ENCODE data around the gene IKZF3. TPM values are rescaled to one million over a fixed set of nuclear protein-coding genes. Genes with fewer than 3 reads are reported as not detected.

Gene IKZF3
- total RNA-seq, 2 donors from 2014 or later: 0.55 to 1.7 TPM

DNA sequence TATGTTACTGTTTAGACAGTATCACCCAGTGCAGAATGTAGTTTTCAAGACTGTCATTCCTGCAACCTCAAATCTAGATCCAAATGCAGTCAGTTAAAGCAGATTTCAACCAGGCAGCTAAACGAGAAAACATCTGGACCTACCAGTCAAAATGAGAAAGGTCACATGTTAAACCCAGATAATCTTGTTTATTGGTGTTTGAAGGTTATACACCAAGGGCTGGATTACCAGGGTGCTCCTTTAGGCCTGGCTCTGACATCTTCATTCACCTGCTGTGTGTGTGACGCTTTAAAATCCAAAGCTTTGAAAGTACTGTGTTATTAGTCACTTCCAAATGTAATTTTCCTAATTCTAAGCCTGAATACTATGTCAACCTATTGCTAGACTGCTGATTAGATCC is 54.9 kb downstream of the IKZF3 start:
- Histone ChIP-seq H3K4me3 (no peak overlapping the region), H3K9me3 (no peaks in the 10 kb centered on the region), H3K27me3 (replicated peaks; ENCODE audit: insufficient read depth) (no peaks in the 10 kb centered on the region), H3K36me3 (no peaks in the 10 kb centered on the region), H3K27ac (no peak overlapping the region), H3K4me1 (replicated peaks) (no peaks in the 10 kb centered on the region)
- TF ChIP-seq POLR2A (IDR thresholded peaks at IDR 0.05) (no peak), POLR2AphosphoS5 (IDR thresholded peaks at IDR 0.05) (no peak)
- TF ChIP-seq, protein P1, sequence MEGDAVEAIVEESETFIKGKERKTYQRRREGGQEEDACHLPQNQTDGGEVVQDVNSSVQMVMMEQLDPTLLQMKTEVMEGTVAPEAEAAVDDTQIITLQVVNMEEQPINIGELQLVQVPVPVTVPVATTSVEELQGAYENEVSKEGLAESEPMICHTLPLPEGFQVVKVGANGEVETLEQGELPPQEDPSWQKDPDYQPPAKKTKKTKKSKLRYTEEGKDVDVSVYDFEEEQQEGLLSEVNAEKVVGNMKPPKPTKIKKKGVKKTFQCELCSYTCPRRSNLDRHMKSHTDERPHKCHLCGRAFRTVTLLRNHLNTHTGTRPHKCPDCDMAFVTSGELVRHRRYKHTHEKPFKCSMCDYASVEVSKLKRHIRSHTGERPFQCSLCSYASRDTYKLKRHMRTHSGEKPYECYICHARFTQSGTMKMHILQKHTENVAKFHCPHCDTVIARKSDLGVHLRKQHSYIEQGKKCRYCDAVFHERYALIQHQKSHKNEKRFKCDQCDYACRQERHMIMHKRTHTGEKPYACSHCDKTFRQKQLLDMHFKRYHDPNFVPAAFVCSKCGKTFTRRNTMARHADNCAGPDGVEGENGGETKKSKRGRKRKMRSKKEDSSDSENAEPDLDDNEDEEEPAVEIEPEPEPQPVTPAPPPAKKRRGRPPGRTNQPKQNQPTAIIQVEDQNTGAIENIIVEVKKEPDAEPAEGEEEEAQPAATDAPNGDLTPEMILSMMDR (IDR thresholded peaks at IDR 0.05): no peak
- WGBS: 66% methylated on average over 2 of the region's 2 CpGs
- DNase-seq (ENCODE audit: low spot score): no peak
- intact Hi-C loops (cut with DNase I): no loop called here

GRCh38 chr17:39808409-39808997 is 55.6 kb downstream of the IKZF3 start:
- intact Hi-C loops (cut with DNase I): no loop called here
- WGBS: 35% methylated on average over 3 of the region's 3 CpGs

DNA sequence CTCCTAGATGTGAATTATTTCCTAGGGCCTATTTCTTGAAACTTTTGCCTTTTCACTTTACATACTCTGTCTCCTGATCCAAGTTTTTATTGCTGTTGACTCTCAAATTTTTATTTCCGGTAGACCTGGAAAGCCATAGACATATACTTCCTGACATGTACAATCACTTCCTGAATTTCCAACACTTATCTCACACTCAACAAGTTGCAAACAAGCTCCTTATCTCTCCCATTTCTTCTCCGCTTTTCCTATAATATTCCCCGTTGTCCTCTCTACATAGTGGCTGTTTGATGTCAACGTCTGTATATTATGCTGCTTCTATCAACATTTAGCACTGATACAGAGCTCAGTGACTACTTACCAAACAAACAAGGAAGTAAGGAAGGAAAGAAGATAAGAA is 59.3 kb downstream of the IKZF3 start:
- TF ChIP-seq, protein P1 (IDR thresholded peaks at IDR 0.05): no peak
- no peak for DNase-seq (ENCODE audit: low spot score)

More at GRCh38 chr17:39808409-39808997, 55.6 kb downstream of the IKZF3 start:
- DNase-seq (ENCODE audit: low spot score): peak; percentile 16
- TF ChIP-seq, protein P1 (IDR thresholded peaks at IDR 0.05): no peak
- TF ChIP-seq POLR2A (IDR thresholded peaks at IDR 0.05): no peak
- TF ChIP-seq POLR2AphosphoS5 (IDR thresholded peaks at IDR 0.05): peak; percentile 53
- Histone ChIP-seq H3K9me3 (no peaks in the 10 kb centered on the region), H3K4me1 (replicated peaks) (no peaks in the 10 kb centered on the region), H3K27ac (no peak overlapping the region), H3K27me3 (replicated peaks; ENCODE audit: insufficient read depth) (no peaks in the 10 kb centered on the region), H3K36me3 (no peaks in the 10 kb centered on the region), H3K4me3 (no peak overlapping the region)

DNA sequence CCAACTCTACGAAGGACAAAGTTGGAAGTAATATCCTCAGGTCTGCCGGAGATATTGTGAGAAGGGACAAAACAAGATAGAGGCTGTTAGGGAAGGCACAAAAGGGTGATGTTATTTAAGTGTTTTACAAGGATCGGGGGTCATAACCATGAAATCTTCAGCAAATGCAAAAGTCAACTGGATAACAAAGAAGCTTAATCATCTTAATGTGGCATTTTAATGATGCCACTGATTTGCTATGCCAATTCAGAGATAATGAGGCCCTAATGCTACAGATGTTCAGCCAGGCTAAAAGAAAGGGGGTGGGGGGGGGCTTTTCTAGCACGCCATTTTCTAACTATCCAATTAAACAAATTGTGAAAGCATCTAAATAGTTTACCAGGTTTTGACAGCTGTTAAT is 63.1 kb downstream of the IKZF3 start:
- no peak for DNase-seq (ENCODE audit: low spot score)
- Histone ChIP-seq H3K4me3 (no peak overlapping the region), H3K4me1 (replicated peaks) (no peaks in the 10 kb centered on the region), H3K9me3 (no peaks in the 10 kb centered on the region), H3K36me3 (no peaks in the 10 kb centered on the region), H3K27ac (no peak overlapping the region), H3K27me3 (replicated peaks; ENCODE audit: insufficient read depth) (no peaks in the 10 kb centered on the region)
- TF ChIP-seq POLR2AphosphoS5 (IDR thresholded peaks at IDR 0.05): no peak
- TF ChIP-seq, protein P1 (IDR thresholded peaks at IDR 0.05): no peak
- no peak for TF ChIP-seq POLR2A (IDR thresholded peaks at IDR 0.05)
- 25% methylated on average over 4 of the region's 4 CpGs for WGBS
- intact Hi-C loops (cut with DNase I): no loop called here

More for the DNA sequence above, 59.3 kb downstream of the IKZF3 start:
- Histone ChIP-seq H3K4me3 (no peak overlapping the region), H3K27ac (no peak overlapping the region), H3K4me1 (replicated peaks) (no peaks in the 10 kb centered on the region), H3K27me3 (replicated peaks; ENCODE audit: insufficient read depth) (no peaks in the 10 kb centered on the region), H3K36me3 (no peaks in the 10 kb centered on the region), H3K9me3 (no peaks in the 10 kb centered on the region)
- intact Hi-C loops (cut with DNase I): no loop called here
- 58% methylated on average over 4 of the region's 4 CpGs for WGBS

DNA sequence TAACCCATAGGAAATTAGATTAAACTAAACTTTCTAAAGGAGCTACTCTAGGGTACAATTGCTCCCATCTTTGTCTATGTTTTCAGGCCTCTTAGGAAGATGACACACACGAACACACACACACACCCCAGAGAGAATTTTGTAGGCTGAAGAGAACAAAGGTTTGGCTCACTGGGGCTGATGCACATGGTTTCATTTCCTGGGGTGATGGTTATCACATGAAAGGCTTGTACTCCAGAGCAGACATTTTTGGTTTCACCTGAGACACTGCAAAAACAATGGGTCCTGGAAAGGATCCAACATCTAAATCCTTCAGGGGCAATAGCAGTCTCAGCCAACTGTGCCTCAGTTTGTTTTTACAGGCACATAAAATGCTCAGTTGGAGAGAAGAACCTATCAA is 63.6 kb downstream of the IKZF3 start:
- Histone ChIP-seq H3K27ac (no peak overlapping the region), H3K4me3 (no peak overlapping the region), H3K27me3 (replicated peaks; ENCODE audit: insufficient read depth) (no peaks in the 10 kb centered on the region), H3K4me1 (replicated peaks) (no peaks in the 10 kb centered on the region), H3K36me3 (no peaks in the 10 kb centered on the region), H3K9me3 (no peaks in the 10 kb centered on the region)
- intact Hi-C loops (cut with DNase I): no loop called here
- WGBS: 36% methylated on average over 1 of the region's 1 CpG
- DNase-seq (ENCODE audit: low spot score): no peak
- TF ChIP-seq POLR2AphosphoS5 (IDR thresholded peaks at IDR 0.05) (no peak), POLR2A (IDR thresholded peaks at IDR 0.05) (no peak)
- TF ChIP-seq, protein P1 (IDR thresholded peaks at IDR 0.05): no peak
